Calu3 (cell line): ENCODE results near the gene EFTUD2. TPM values are rescaled to one million over a fixed set of nuclear protein-coding genes. Genes with fewer than 3 reads are reported as not detected.

Experiments
- BruUV-seq: library from RNA; stranded (reverse); fragments of 400-500 nt; replicated peaks from 2 replicates; lab custom pipeline; 2021; lab: Mats Ljungman, UMichigan
- CTCF ChIA-PET: fragments of 300-600 bp; sonication (Branson Sonifier 250); formaldehyde crosslinking; loops from one replicate; lab custom pipeline; 2022; ENCODE audit warnings: antibody characterized with exemption; lab: Charles Lee
- DNase-seq: peaks from one replicate; pipeline ENCODE4 v3.0.0; 2022
- H3K27ac Mint-ChIP-seq: one replicate; pipeline ENCODE4 v1.8.0; 2022; ENCODE audit warnings: mixed read lengths; ENCODE audit not compliant: unreplicated experiment
- H3K27me3 Mint-ChIP-seq: one replicate; pipeline ENCODE4 v1.8.0; 2022; ENCODE audit warnings: mixed read lengths; ENCODE audit not compliant: unreplicated experiment
- H3K36me3 Mint-ChIP-seq: one replicate; pipeline ENCODE4 v1.8.0; 2022; ENCODE audit warnings: mild to moderate bottlenecking, moderate library complexity, mixed read lengths; ENCODE audit not compliant: insufficient read depth, unreplicated experiment
- H3K4me1 Mint-ChIP-seq: one replicate; pipeline ENCODE4 v1.8.0; 2022; ENCODE audit warnings: mild to moderate bottlenecking, low read depth, mixed read lengths; ENCODE audit not compliant: unreplicated experiment
- H3K4me3 Mint-ChIP-seq: one replicate; pipeline ENCODE4 v1.8.0; 2022; ENCODE audit warnings: mild to moderate bottlenecking, low read depth, moderate library complexity, mixed read lengths; ENCODE audit not compliant: unreplicated experiment
- H3K9me3 Mint-ChIP-seq: one replicate; pipeline ENCODE4 v1.8.0; 2022; ENCODE audit warnings: low read depth, mixed read lengths; ENCODE audit not compliant: unreplicated experiment
- CTCF ChIP-seq: fragments of 200-600 bp; IDR thresholded peaks from one replicate; pipeline ENCODE4 v1.8.0; 2022; ENCODE audit warnings: antibody characterized with exemption; ENCODE audit not compliant: unreplicated experiment
- intact Hi-C: fragments of 100-400 bp; cut with micrococcal nuclease; formaldehyde crosslinking; loops from one replicate; pipeline ENCODE4 v1.10.0; 2022; ENCODE audit not compliant: unreplicated experiment
- total RNA-seq: library from RNA; stranded (reverse); gene quantifications from 2 replicates; pipeline ENCODE4 v1.2.3, GENCODE V29; 2022

Gene EFTUD2
- total RNA-seq, 1 experiment from 2014 or later = 197 TPM

- DNase-seq = no peak
- Mint-ChIP-seq H3K27me3 (no peaks in the 10 kb centered on the region), H3K27ac (no peak overlapping the region), H3K36me3 (peaks cover 33% of the 10 kb centered on the region), H3K9me3 (no peaks in the 10 kb centered on the region), H3K4me1 (peaks cover 4% of the 10 kb centered on the region), H3K4me3 (no peak overlapping the region)
- intact Hi-C loops = no loop called here
- TF ChIP-seq CTCF = no peak
- BruUV-seq = no TSS peak
- CTCF ChIA-PET = interaction anchor here (0.7 kb wide), 1 partner anchor 24 kb away, joined by 3 read pairs; no protein-coding TSS in a partner anchor
These were observed 35.9 kb upstream of the EFTUD2 start for GRCh38 chr17:44935116-44935515.

GRCh38 chr17:44934745-44935105 lies 35.5 kb upstream of the EFTUD2 start:
- intact Hi-C loops = no loop called here
- H3K36me3 Mint-ChIP-seq = peaks cover 30% of the 10 kb centered on the region
- no peaks in the 10 kb centered on the region for H3K9me3 Mint-ChIP-seq
- no peak for TF ChIP-seq CTCF
- H3K27me3 Mint-ChIP-seq = no peaks in the 10 kb centered on the region
- H3K4me3 Mint-ChIP-seq = no peak overlapping the region
- DNase-seq = no peak
- no TSS peak for BruUV-seq
- no peak overlapping the region for H3K27ac Mint-ChIP-seq
- CTCF ChIA-PET = no interaction called here
- H3K4me1 Mint-ChIP-seq = peaks cover under 1% of the 10 kb centered on the region

- H3K9me3 Mint-ChIP-seq = no peaks in the 10 kb centered on the region
- H3K4me3 Mint-ChIP-seq = no peak overlapping the region
- no peak for DNase-seq
- no peaks in the 10 kb centered on the region for H3K4me1 Mint-ChIP-seq
- BruUV-seq = no TSS peak
- H3K27me3 Mint-ChIP-seq = no peaks in the 10 kb centered on the region
- intact Hi-C loops = no loop called here
- TF ChIP-seq CTCF = no peak
- H3K27ac Mint-ChIP-seq = no peak overlapping the region
- peaks cover 24% of the 10 kb centered on the region for H3K36me3 Mint-ChIP-seq
- CTCF ChIA-PET = interaction anchor here (0.7 kb wide), 1 partner anchor 105 kb away, joined by 3 read pairs; no protein-coding TSS in a partner anchor
These were observed 34.8 kb upstream of the EFTUD2 start for GRCh38 chr17:44933824-44934744.

- DNase-seq = no peak
- no peak overlapping the region for H3K27ac Mint-ChIP-seq
- no peaks in the 10 kb centered on the region for H3K27me3 Mint-ChIP-seq
- H3K4me3 Mint-ChIP-seq = no peak overlapping the region
- no TSS peak for BruUV-seq
- no peaks in the 10 kb centered on the region for H3K9me3 Mint-ChIP-seq
- TF ChIP-seq CTCF = no peak
- intact Hi-C loops = no loop called here
- CTCF ChIA-PET = interaction anchor here (0.5 to 1.5 kb wide), 2 partner anchors 12 to 269 kb away, joined by 4 to 5 read pairs; no protein-coding TSS in a partner anchor
- no peaks in the 10 kb centered on the region for H3K4me1 Mint-ChIP-seq
- H3K36me3 Mint-ChIP-seq = peaks cover 16% of the 10 kb centered on the region
These were observed 33.5 kb upstream of the EFTUD2 start for GRCh38 chr17:44932787-44933097.
